Measurements from ENCODE around the gene TCF7. TPM values are rescaled to one million over a fixed set of nuclear protein-coding genes. Genes with fewer than 3 reads are reported as not detected.

Gene TCF7
- total RNA-seq, 1 experiment from 2014 or later, result 3.1 TPM

DNA sequence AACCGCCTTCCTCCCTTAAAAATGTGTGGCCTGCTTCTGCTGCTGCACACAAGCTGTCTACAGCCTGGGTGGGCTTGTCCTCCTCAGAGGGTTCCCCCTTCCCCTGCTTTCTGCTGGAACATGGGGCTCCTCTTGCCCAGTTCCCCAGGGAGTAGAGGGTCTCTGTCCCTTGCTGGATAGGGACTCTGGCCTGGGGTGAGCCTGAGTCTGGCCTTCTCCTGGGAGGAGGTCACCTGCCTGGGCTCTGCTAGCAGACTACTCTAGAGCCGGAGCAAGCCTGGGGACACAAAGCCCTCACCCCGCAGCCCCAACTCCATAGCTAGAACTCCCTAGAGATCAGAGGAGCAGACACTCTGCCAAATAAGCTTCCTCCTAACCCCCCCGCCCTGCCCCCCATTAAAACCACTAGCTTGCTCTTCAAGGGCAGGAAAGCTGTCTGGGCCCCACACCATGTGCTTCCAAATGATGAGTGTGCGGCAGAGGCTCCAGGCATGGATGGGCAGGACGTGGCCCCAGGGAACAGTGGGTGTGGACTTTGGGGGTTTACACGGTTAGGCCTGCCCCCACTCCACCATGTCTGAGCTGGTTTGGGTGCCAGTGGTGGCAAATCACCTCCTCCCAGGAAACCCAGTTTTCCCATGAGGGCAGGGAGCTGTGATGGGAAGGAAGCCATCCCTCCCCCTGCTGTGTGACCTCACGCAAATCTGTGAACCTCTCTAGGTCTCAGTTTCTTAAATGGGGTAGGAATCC is 10.0 kb downstream of the TCF7 start:
- DNase-seq (ENCODE audit: low read depth, low spot score), result no peak
- in situ Hi-C loops (cut with HindIII; ENCODE audit: low pct_unique_long_range_greater_than_20kb, low sequenced_read_pairs), result no loop called here

DNA sequence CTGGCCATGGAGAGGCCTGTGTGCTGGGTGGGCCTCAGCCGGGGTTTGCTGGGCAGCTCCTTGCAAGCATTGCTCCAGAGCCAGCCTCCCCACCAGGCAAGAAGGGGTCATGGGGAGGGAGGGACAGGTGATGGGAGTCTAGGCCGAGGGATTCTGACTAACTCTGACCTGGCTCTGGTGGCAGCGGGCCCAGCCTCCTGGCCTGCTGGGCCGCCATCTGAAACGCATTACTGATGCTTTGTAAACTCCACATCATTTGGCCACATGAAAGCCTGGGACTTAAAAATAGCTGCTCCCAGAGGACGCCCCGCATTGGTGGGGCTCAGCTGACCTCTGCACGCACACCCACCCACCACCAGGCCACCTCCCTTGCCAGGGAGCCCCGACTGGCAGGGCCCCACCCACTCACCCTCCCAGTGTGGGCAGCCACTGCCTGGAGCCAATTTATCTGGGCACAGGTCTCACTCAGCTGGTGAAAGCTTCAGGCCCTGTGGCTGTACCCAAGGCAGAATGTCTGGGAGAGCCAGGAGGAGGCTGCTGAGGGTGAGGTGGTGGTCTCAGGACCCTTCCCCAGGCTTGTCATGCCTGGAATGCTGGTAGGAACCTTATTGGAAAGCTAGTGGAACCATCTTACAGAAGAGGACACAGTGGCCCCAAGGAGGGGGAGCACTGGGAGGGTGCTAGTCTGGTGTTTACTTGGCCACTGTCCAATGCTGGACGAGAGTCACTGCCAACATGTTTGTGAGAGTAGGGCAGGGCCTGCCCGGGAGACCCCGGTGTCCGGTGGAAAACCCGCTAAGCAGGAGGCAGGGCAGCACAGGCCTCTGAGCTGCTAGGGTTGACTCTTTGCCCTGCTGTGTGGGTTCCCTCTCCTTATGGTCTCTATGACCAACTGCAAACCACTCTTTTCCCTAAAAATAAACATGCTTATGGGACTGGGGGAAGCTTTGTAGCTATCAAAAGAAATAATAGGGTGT is 10.8 kb downstream of the TCF7 start:
- no peak for DNase-seq (ENCODE audit: low read depth, low spot score)
- in situ Hi-C loops (cut with HindIII; ENCODE audit: low pct_unique_long_range_greater_than_20kb, low sequenced_read_pairs), result no loop called here

DNA sequence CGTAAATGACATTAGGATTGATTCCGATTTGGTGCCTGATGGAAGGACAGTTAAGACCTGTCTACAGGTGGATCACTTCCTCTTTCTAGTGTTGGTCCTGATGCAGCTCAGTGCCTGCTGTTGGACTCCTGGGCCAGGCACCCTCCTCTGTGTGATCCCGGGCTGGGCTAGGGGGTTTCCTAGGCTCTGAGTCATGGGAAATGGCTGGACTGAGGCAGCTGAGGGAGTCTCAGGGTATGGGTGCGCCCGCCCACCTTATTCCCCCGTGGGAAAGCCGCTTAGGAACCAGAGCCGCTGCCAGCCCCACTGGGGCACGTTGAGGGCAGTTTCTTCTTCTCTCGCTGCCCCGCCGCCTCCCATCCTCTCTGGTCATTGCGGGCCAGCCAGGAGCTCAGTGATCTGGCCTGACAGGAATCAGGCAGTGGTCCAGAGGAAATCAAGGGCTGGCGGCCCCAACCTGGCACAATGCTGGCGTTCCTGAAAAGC is 12.9 kb downstream of the TCF7 start:
- no peak for DNase-seq (ENCODE audit: low read depth, low spot score)
- in situ Hi-C loops (cut with HindIII; ENCODE audit: low pct_unique_long_range_greater_than_20kb, low sequenced_read_pairs), result no loop called here

DNA sequence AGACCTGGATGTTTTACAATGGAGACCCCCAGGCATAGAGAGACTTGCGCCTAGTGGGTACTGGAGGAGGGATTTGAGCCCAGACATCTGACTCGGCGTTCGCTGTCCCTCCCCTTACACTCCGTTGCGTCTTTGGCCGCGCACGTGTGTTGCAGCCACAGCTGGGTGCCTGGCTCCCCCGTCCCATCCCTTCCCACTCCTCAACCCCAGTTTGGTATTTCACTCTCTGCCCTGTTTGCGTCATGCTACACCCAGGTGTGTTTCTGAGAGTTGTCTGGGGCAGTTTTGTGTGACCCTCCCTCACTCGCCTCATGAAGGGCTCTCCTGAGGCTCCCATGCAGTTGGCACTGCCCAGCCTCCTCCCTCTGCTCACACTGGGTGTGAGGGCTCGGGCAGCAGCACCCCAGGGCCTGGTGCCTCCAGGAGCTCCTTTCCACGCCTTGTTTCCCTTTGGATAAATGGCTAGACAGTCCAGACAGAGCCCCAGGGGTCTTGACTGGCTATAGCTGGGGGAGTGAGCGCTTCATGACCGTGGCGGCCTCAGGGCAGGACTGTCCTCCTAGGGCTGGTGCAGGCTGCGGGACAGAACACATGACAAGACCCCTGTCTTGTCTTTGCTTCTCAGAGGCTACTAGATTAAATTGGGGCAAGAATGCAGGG is 13.6 kb downstream of the TCF7 start:
- in situ Hi-C loops (cut with HindIII; ENCODE audit: low pct_unique_long_range_greater_than_20kb, low sequenced_read_pairs), result no loop called here

DNA sequence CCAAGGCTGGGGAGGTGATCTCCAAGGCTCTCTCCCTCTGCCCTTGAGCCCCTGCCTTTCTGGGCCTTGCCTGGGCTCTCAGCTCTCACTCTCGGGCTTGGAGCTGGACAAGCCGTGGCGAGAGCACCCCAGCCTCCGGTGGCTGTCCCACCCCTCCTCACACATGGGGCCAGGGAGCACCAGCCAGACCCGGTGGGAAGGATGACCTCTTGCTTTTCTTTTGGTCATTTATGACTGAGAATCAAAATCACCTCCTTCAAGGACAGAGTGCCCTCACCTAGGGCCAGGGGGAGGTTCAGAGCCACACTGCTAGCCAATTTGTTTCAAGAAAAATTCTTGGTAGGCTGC is 14.1 kb downstream of the TCF7 start:
- in situ Hi-C loops (cut with HindIII; ENCODE audit: low pct_unique_long_range_greater_than_20kb, low sequenced_read_pairs), result no loop called here
- no peak for DNase-seq (ENCODE audit: low read depth, low spot score)

More for the DNA sequence above, 13.6 kb downstream of the TCF7 start:
- no peak for DNase-seq (ENCODE audit: low read depth, low spot score)

DNA sequence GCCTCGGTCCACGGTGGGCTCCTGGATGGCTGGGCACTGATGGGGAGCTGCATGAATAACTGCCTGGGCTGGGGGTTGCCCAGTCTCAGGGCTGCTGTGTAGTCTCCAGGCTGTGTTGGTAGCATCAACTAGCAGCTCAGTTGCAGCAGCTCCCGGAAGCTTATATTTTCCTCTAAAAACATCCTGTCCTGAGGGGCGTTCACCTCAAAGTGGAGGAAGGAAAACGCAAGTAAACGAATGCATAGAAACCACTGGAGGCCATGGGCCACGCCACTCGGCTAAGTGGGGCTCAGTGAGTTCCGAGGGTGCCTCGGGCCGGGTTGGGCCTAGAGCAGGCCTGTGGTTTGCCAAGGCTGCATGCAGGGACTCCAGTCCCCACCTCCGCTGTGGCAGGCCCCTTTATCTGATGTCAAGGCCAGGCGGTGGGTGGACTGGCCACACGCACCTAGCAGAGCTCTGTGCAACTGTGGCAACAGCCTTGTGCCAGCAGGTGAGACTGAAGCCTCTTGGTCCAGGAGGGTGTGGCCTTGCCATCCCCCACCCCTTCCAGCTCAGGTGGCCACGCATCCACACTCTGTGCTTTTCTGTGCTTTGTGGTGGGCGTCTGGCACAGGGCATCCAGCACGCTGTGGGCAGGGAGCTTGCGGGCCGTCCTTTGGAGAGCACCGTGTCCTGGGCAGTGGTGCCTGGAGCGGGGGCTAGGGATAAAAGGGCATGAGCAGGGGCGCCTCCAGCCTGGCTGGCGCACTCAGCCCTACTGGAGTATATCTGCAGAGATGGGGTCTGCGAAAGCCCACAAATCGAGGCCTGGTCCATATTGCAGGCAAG is 15.1 kb downstream of the TCF7 start:
- in situ Hi-C loops (cut with HindIII; ENCODE audit: low pct_unique_long_range_greater_than_20kb, low sequenced_read_pairs), result no loop called here
- DNase-seq (ENCODE audit: low read depth, low spot score), result no peak

DNA sequence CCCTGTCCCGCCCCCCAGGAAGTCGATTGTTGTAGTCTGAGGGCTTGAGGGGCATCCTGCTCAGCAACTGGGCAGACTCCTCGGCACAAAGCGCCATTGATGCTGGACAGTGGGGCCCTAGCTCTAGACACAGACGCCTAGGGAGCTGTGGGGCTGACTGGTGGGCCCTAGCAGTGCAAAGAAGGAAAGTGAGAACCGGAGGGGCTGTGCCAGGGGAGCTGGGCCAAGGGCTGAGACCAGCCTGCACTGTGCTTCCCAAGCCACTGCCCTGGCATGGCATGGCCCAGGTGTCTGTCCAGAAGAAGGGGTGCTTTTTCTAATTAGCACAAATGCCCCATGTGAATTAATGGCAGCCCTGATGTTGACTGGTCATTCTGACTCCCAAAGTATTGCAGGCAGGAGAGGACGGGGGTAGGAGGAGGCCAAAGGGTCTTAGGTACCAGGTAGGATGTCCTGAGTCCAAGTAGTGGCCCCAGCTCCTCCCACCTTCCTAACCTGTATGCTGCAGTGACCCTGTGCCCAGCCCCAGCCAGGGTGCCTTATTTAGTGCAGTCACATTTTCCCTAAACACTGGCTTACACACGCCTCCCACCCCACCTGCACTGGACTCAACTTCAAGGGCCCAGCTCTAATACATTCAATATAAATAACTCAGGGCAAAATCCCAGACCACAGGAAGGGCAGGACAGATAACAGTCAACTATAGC is 15.9 kb downstream of the TCF7 start:
- in situ Hi-C loops (cut with HindIII; ENCODE audit: low pct_unique_long_range_greater_than_20kb, low sequenced_read_pairs), result no loop called here

DNA sequence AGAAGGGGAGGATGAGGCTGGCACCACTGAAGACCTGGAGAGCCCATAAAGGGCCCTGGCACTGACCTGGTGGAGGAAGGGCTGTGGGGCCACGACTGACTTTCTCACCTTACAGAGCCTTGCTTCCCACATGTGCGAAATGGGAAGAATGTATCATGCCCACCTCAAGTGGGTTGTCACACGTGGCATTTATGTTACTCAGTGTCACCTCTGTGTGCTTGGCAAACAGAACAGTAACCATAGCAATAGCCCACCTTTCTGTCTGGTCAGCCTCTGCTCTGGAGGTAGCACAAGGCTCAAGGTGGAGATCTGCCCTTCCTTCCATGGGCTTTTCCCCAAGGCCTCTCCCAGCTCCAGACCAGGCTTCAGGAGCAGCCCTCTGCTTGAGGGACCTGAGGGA is 16.7 kb downstream of the TCF7 start:
- in situ Hi-C loops (cut with HindIII; ENCODE audit: low pct_unique_long_range_greater_than_20kb, low sequenced_read_pairs), result no loop called here
- no peak for DNase-seq (ENCODE audit: low read depth, low spot score)

More for the DNA sequence above, 15.9 kb downstream of the TCF7 start:
- DNase-seq (ENCODE audit: low read depth, low spot score), result no peak

DNA sequence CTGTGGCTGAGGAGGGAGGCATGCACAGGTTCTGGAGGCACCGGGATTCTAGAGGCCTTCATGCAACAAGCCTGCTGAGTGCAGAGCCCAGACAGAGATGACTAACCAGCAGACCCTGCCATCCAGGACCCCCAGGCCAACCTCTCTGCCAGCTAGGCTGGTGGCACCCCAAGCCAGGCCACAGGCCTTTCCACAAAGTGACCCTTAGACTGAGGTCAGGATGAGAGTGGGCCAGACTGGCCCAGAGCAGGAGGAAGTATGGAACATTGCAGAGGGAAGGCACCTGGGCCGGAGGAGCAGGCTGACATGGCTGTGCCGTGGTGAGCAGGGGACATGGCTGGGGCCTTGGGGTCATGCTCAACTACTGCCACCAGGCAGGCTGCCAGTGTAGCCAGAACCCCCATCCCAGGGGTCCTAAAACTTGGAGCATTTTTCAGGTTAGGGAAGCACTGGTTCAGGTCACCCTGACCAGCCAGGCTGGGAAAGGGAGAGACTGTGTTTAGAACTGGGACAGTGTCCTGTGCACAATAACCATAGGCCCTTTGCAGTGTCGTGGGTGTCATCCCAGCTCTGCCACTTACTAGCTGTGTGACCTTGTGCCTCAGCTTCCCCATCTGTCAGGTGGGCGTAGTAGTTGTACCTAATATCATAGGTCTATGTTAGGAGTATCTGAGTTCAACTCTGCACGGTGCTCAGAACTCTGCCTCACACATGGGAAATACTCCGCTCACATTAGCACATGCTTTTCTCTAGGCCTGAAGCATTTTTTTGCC is 17.3 kb downstream of the TCF7 start:
- in situ Hi-C loops (cut with HindIII; ENCODE audit: low pct_unique_long_range_greater_than_20kb, low sequenced_read_pairs), result no loop called here
- DNase-seq (ENCODE audit: low read depth, low spot score), result no peak

DNA sequence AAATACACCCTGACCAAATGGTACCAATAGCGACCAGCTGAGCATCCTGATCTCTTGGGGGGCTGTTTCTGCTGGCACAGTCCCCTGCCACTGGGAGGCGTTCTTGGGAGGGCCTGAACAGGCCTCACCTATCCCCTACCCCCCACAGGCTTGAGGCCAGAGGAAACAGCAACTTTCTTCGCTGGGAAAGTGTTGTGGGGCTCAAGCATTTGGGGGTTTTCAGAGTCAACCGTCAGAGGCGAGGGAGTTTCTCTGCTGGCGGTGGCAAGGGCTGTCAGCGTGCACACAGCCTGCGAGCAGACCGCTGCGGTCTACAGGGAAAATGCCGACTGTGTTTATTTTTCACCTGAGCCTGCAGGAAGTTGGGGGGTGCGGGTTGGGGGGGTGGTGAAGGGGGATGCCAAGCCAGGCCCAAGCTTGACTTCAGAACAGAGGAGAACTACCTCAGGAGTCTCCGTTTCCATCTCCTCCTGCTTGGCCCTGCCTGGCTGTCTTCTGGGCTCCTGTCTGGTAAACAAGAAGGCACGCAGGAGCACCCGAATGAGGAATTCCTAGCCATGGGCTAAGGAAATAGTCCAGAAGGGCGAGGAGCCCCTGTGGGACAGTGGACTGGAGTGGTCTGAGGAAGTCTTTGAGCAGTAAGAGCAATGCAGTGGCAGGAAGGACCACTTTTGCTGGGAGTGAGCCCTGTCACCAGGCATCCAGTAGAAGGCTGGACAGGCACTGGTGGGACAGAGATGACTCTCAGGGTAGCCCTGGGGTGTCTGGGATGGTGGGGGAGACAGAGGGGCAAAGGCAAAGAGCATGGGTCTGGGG is 18.1 kb downstream of the TCF7 start:
- DNase-seq (ENCODE audit: low read depth, low spot score), result no peak
- in situ Hi-C loops (cut with HindIII; ENCODE audit: low pct_unique_long_range_greater_than_20kb, low sequenced_read_pairs), result no loop called here

DNA sequence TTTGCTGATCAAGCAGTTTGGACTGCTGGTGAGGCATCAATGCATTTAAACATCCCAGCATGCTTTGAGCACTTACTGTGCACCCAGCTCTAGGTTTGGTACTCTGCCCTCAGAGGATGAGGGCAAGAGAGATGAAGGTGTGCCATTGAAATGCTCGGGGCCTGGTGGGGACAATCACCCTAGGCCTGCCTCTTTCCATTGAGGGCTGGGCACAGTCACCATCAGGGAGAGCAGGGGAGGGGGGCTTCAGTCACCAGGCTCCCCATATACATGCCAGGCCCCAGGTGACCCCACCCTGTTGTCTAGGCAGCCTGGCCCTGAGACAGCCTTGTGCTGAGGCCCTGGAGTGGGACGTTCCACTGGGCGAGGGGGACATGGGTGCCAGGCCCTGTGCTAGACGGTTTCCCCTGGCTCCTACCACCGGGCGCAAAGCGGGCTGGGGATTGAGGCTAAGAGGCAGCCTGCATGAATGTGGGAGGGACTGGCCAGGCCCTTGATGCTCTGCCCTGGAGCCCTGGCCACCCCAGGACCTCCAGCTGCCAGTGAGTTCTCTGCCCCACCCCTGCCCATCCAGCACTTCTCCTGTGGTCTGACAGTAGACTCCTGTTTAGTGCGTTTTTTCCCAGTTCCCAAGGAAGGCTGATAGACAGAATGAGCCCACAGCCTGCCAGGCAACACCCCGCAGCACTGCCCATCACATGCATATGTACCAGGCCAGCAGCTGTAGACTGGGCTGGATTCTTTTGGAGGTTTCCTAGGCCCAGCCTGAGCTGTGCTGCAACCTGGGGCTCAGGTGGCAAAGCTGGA is 18.9 kb downstream of the TCF7 start:
- in situ Hi-C loops (cut with HindIII; ENCODE audit: low pct_unique_long_range_greater_than_20kb, low sequenced_read_pairs), result no loop called here
- DNase-seq (ENCODE audit: low read depth, low spot score), result no peak

DNA sequence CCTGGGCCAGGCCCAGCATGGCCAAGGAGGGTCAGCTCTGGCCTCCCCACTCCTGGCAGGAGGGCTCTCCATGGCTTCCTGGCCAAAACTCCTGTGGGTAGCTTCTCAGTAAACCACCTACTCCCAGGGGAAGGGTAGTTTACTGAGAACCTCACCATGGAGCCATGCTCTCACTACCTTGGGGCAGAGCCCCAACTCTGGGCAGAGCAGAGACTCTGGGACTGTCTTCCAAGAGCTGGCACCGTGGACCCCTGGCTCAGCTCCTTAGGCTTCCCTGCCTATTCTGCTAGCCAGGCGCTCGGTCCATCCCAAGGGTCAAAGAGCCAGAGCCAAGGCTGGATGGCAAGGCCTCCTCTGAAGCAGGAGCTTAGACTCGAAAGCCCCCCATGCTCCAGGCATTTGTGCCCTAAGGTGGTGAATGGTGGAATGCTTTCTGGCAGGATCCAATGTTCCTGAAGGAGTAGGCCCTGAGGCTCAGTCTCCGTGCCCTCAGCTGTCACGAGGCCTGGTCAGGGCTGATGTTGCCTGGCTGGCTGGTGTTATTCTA is 19.6 kb downstream of the TCF7 start:
- no peak for DNase-seq (ENCODE audit: low read depth, low spot score)
- in situ Hi-C loops (cut with HindIII; ENCODE audit: low pct_unique_long_range_greater_than_20kb, low sequenced_read_pairs), result no loop called here

DNA sequence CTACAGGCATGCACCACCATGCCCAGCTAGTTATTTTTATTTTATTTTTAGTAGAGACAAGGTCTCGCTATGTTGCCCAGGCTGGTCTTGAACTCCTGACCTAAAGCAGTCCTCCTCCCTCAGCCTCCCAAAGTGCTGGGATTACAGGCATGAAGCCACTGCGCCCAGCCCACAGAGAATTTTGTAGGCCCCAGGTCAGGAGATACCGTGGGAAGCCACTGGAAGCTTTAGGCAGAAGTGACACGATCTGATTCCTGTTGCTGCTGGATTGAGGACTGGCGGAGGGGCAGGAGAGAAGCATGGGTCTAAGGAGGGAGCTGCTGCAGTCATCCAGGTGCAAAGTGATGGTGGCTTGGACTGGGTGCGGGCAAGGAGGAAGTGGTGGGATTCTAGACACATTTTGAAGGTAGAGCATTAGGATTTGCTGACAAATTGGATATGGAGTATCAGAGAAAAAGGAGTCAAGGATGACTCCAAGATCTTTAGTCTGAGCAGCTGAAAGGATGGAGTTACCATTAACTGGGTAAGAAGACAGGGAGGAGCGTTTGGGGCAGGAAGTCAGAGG is 20.7 kb downstream of the TCF7 start:
- in situ Hi-C loops (cut with HindIII; ENCODE audit: low pct_unique_long_range_greater_than_20kb, low sequenced_read_pairs), result no loop called here
- DNase-seq (ENCODE audit: low read depth, low spot score), result no peak

DNA sequence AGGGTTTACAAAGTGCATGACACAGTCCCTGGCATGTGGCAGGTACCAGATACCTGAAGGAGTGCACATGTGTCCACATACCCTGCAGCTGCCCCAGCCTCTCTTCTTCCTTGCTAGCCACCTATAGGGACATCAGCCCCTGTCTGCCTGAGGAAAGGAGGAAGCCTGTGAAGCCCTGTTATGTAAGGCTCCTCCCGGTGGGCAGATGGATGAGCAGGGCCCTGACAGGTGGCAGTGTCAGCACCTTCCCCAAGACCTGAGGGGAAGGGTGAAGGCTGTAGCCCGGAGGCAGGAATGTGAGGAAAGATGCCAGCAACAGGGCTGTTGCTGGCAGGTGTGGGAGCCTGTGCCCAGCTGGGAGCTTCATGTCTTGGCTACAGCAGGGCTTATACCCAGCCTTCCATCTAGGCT is 21.7 kb downstream of the TCF7 start:
- in situ Hi-C loops (cut with HindIII; ENCODE audit: low pct_unique_long_range_greater_than_20kb, low sequenced_read_pairs), result no loop called here
- DNase-seq (ENCODE audit: low read depth, low spot score), result no peak
